Hepatocyte (in vitro differentiated cells): ENCODE data around the gene TTLL12.

ENCODE experiments used
- CTCF ChIP-seq: fragments of 200-600 bp; sonication (generic); IDR thresholded peaks from 2 replicates; pipeline ENCODE4 v1.5.1; 2016; ENCODE audit warnings: antibody characterized with exemption, mild to moderate bottlenecking; ENCODE audit not compliant: poor library complexity
- EZH2 ChIP-seq: fragments of 200-600 bp; sonication (generic); IDR thresholded peaks from 2 replicates; pipeline ENCODE4 v1.6.1; 2016; ENCODE audit warnings: antibody characterized with exemption, mild to moderate bottlenecking, borderline replicate concordance
- EZH2phosphoT487 ChIP-seq: fragments of 200-600 bp; sonication (generic); IDR thresholded peaks from one replicate; pipeline ENCODE4 v1.6.1; 2018; ENCODE audit warnings: antibody characterized with exemption, mild to moderate bottlenecking, low read depth, moderate library complexity; ENCODE audit not compliant: unreplicated experiment, severe bottlenecking

DNA sequence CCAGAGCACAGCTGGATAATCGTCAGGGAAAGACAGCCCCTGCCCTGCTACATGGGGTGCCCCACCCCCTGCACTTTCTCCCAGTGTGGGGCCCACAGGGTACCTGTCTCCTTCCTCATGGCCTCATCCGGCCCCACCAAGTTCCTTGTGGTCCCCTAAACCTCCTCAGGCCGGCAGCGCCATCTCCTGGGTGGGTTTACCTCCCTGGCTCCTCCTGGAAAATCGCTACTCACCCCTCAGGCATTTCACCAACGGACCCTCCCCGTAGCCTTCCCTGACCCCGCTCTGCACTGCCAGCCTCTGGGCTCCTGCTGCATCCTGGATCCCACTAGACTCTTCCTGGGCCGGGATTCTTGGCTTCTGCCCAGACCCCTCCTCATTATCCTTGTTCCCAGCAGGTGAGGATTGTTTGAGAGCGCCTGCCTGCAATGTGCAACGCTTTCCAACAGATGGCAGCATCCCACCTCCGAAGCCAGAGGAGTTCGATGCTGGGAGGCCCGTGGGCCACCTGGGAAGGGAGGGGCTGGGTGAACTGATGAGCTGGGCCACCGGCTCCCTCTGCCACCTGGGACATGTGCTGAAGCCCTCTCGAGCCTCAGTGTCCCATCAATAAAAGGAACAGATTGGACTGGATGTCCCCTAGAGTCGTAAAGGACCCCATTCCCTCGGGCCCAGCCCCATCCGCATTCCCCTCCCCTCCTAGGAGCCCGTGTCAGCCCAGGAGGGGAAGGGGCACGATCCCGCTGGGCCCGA lies 44.2 kb upstream of the TTLL12 start:
- TF ChIP-seq CTCF (peak; percentile 98), EZH2 (no peak), EZH2phosphoT487 (no peak)
